Measurements from ENCODE around the gene CTSZ. TPM values are rescaled to one million over a fixed set of nuclear protein-coding genes. Genes with fewer than 3 reads are reported as not detected.
A peak's percentile ranks its signal among the peaks of the same experiment; 100 is the strongest.
"Not testable (repeated sequence)": the region's sequence is repeated elsewhere in the genome, so short reads cannot be mapped to it uniquely, and the experiment has no call there.

CTSZ gene
- total RNA-seq, 2 donors from 2014 or later, result 117 to 152 TPM

DNA sequence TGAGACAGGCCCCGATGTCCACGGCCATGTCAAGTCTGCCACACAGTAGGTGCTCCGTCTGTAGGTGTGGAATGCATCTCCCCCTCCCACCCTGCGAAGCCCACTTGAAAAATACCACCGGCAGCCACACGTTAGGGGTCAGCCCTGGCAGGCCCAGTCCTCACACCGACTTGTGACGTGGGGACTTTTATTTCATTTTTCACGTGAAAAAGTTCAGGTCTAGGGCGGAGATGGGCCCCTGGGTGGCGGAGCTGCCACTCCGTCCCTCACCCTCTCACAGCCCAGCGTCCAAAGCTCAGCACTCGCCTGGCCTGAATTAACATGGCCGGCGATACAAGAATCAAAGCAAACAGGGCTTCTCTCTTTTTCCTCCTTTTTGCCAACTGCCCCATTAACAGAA is 8.4 kb upstream of the CTSZ start:
- TF ChIP-seq, protein P1, sequence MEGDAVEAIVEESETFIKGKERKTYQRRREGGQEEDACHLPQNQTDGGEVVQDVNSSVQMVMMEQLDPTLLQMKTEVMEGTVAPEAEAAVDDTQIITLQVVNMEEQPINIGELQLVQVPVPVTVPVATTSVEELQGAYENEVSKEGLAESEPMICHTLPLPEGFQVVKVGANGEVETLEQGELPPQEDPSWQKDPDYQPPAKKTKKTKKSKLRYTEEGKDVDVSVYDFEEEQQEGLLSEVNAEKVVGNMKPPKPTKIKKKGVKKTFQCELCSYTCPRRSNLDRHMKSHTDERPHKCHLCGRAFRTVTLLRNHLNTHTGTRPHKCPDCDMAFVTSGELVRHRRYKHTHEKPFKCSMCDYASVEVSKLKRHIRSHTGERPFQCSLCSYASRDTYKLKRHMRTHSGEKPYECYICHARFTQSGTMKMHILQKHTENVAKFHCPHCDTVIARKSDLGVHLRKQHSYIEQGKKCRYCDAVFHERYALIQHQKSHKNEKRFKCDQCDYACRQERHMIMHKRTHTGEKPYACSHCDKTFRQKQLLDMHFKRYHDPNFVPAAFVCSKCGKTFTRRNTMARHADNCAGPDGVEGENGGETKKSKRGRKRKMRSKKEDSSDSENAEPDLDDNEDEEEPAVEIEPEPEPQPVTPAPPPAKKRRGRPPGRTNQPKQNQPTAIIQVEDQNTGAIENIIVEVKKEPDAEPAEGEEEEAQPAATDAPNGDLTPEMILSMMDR (IDR thresholded peaks at IDR 0.05), result no peak
- Histone ChIP-seq H3K36me3 (no peaks in the 10 kb centered on the region), H3K4me1 (peaks cover 0 to 50% of the 10 kb centered on the region in 2 donors), H3K9me3 (no peaks in the 10 kb centered on the region), H3K27me3 (no peaks in the 10 kb centered on the region), H3K4me3 (no peak overlapping the region), H3K27ac (peak overlapping the region; percentile 56 to 65)
- no peak for DNase-seq (ENCODE audit: low spot score)

DNA sequence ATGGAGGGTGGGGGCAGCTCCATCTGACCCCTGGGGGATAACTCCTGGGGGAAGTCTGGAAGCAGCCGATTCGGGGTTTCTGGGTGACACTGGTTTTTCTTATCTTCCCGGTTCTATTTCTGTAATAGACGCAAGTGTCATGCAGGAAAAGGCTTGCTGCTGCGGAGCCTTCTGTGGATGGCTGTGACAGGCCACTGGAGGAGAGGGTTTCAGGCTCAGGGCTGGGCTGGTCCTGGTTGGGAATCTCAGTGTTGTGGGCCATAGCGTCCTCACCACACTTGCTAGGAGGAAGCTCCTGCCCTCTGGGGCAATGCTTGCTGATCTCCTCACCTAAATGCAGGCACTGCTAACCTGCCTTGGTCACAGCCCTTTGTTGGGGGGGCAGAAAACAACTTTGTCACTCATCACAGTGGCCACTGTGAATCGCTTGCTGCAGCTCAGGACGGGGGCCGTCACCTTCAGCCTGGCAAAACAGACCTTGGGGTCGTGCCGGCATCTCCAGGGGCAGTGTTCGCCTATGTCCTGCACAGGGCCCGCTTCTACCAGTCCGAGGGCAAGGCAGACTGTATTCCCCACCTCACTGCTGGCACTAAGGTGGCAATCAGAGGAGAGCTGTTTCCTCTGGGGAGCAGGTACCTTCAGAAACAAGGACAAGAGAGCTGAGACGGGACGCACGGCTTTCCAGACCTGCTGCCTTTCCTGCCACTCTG is 7.8 kb upstream of the CTSZ start:
- Histone ChIP-seq H3K27ac (peak overlapping the region; percentile 56 to 65), H3K9me3 (no peaks in the 10 kb centered on the region), H3K36me3 (no peaks in the 10 kb centered on the region), H3K27me3 (no peaks in the 10 kb centered on the region), H3K4me3 (no peak overlapping the region), H3K4me1 (peaks cover 0 to 56% of the 10 kb centered on the region in 2 donors)
- DNase-seq (ENCODE audit: low spot score), result peak; percentile 57
- TF ChIP-seq, protein P1 (IDR thresholded peaks at IDR 0.05), result no peak

DNA sequence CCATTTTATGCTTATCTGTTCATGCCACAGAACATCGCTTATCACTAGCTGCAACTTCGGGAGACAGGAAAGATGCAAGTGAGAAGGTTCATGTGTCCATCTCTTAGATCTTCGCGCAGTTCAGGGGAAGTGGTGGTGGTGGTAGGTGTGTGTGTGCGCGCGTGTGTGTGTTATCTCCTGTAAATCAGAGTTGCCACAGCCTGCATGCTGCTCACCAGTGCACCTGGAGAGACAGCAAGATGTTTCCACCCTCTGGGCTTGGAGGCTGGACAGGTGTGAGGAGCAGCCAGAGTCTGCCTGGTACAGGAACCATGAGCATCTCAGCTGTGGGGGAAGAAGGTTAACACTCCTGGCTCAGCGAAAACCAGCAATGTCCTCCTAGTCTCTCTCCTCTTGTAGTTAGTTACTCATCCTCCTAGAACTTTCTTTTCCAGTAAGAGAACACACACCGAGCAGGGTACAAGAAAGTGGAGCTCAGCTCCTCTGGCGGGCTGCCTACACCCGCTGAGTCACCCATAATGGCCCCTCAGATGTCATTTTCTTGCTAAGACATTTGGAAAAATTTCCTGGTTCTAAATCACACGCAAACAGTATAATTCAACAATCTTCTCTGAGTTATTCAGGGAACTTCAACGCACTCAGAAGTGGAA is 7.0 kb upstream of the CTSZ start:
- Histone ChIP-seq H3K36me3 (no peaks in the 10 kb centered on the region), H3K27me3 (no peaks in the 10 kb centered on the region), H3K9me3 (no peaks in the 10 kb centered on the region), H3K27ac (peak overlapping the region; percentile 56 to 65), H3K4me3 (no peak overlapping the region), H3K4me1 (peaks cover 0 to 60% of the 10 kb centered on the region in 2 donors)
- peak; percentile 48 for DNase-seq (ENCODE audit: low spot score)
- TF ChIP-seq, protein P1 (IDR thresholded peaks at IDR 0.05), result no peak

DNA sequence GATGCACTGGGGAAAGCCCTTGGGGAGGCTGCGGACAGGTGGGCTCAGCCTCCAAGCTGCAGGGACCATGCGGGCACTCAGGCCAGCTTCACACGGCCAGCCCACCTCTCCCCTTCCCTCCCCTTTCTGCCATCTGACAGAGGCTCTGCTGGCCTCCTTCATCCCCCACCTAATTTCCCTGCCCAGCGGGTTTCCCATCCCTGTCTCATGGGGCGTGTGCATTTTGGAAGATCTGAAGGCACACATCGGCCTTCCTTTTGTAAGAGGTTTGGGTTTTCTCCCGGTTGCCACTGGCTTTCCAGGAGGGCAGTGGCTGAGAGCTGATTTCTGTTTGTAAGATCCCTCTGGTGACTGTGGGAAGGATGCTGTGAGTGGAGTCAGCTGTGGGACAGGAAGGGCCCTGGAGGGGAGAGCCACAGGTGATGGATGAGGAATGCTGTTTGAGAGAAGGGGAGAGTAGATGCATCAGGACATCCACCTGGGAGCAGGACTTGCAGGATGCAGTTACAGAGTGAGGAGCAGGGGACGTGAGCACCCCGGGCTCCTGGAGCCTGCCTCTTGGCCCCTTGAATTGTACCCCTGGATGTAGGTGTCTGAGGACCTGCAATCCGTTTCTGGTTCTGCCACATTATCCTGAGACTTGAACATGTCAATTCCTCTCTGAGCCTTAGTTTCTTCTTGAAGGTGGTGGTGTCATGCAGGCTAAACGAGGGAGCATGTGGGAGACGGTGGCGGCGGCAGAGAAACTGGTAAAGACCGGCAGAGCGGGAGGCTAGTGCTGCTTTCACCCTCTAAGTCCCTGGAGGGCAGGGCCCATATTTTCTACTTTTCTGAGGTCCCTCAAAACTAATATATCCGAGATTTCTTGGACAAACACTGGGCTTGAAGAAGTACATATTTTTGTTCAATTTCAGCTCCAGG is 6.2 kb upstream of the CTSZ start:
- Histone ChIP-seq H3K4me1 (peaks cover 0 to 68% of the 10 kb centered on the region in 2 donors), H3K4me3 (no peak overlapping the region), H3K27ac (no peak overlapping the region), H3K9me3 (no peaks in the 10 kb centered on the region), H3K27me3 (no peaks in the 10 kb centered on the region), H3K36me3 (no peaks in the 10 kb centered on the region)
- TF ChIP-seq, protein P1 (IDR thresholded peaks at IDR 0.05), result no peak
- DNase-seq (ENCODE audit: low spot score), result peak; percentile 30

DNA sequence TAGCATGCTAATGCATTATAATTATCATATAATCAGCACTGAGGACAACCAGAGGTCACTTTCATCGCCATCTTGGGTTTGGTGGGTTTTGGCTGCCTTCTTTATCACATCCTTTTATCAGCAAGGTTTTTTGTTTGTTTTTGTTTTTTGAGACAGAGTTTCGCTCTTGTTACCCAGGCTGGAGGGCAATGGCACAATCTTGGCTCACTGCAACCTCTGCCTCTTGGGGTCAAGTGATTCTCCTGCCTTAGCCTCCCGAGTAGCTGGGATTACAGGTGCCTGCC is 4.8 kb upstream of the CTSZ start:
- not testable (repeated sequence) for H3K4me3 ChIP-seq, H3K27me3 ChIP-seq, H3K9me3 ChIP-seq, H3K27ac ChIP-seq, H3K36me3 ChIP-seq
- H3K4me1 ChIP-seq, result peaks cover 0 to 65% of the 10 kb centered on the region in 2 donors
- DNase-seq (ENCODE audit: low spot score), result peak; percentile 21
